GM18519 (cell line): ENCODE measurements around the gene PSMB7.
"Not testable (repeated sequence)": the region's sequence is repeated elsewhere in the genome, so short reads cannot be mapped to it uniquely, and the experiment has no call there.

Source experiments
- ATAC-seq: cut with Tn5 transposase; IDR thresholded peaks from one replicate; pipeline ENCODE4 v1.9.1; 2021; ENCODE audit warnings: mild to moderate bottlenecking, moderate library complexity; ENCODE audit not compliant: unreplicated experiment, low FRiP score

PSMB7 gene

GRCh38 chr9:124444166-124444565 is 28.9 kb upstream of the PSMB7 start:
- no peak for ATAC-seq

- ATAC-seq: no peak
Measured at GRCh38 chr9:124443625-124444024, 28.4 kb upstream of the PSMB7 start.

- no peak for ATAC-seq
Measured at GRCh38 chr9:124442826-124443225, 27.6 kb upstream of the PSMB7 start.

DNA sequence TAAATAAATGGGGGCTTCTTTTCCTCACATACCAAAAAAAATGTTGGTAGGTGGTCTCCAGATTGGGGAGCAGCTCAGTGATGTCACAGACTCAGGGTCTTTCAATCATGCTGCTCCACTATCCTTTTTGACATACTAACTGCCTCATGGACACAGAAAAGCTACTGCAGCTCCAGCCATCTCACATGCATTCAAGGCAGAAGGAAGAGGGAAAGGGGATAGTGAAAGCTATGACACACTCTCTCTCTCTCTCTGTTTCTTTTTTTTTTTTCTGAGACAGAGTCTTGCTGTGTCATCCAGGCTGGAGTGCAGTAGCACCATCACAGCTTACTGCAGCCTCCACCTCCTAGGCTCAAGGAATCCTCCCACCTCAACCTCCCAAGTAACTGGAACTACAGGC is 27.1 kb upstream of the PSMB7 start:
- ATAC-seq: no peak

DNA sequence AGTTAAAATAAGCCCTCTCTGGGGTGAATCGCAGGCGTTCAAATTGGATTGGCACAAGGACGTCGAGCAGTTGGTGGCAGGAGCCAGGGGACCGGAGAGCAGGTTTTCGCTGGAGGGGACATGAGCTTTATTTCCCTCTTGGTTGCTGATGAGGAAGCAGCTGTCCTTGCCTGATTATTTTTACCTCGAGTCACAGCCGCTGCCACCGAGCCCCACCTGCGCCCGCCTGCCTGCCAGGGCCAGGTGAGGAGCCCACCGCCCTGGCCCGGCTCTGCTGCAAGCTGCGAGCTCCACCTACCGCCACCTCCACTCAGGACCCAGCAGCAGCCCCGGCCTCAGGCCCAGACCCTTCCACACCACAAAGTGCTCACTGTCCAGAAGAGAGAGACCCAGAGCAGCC is 26.0 kb upstream of the PSMB7 start:
- no peak for ATAC-seq

GRCh38 chr9:124440786-124441185 is 25.5 kb upstream of the PSMB7 start:
- ATAC-seq: no peak

DNA sequence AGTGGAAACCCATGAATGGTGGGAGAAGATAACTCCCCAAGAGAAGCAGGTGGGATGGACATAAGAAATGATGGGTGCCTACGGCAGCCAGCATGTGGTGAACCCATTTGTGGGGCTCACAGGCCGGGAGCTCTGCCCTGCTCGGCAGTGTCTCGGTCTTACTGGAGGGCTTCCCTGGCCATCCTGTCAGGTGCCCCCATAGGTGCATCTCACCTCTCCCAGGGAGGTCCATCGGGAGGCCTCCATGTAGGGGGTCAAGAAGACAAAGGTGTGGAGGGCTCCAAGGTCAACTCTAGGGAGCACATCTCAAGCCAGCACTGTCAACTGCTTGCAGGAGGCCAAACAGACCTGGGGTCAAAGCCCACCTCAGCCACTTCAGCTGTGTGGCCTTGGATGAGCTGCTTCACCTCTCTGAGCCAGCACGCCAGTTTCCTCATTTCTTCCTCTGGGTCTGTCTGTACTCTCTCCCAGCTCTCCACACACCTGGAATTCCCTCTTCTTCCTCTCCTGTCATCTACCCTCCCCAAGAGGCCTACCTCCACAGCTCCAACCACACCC is 24.5 kb upstream of the PSMB7 start:
- no peak for ATAC-seq

DNA sequence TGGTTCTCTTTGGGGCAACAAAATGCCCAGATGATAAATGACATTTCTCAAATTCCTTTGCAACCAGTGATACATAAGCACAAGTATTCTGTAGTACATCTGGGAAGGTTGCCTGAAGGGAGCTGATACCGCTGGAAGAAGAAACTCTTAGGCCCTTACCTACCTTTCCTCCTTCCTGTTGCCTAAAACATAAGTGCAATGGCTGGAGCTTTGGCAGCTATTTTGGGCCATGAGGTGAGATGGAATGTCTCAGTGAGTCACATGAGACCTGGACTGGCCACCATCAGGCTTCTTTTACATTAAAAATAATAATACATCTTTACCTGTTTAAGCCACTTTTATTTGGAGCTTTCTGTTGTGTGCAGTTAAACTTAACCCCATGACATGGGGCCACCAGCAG is 23.8 kb upstream of the PSMB7 start:
- no peak for ATAC-seq

GRCh38 chr9:124438091-124438490 is 22.8 kb upstream of the PSMB7 start:
- ATAC-seq: no peak

DNA sequence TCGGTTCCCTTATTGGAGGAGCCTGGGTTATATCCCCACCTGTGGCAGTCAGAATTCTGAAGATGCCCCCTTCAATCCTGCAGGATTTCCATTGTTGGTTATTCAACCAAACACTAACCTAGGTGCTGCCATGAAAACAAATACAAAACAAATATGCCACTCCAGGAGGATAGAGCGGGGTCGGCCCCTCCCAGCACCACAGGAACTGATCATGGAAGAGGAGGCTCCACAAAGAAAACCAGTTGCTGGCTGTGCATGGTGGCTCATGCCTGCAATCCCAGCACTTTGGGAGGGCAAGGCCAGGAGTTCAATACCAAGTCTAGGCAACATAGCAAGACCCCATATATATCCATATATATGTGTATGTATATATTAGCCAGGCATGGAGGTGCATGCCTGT is 21.8 kb upstream of the PSMB7 start:
- no peak for ATAC-seq

- ATAC-seq: no peak
Measured at GRCh38 chr9:124436320-124436719, 21.1 kb upstream of the PSMB7 start.

DNA sequence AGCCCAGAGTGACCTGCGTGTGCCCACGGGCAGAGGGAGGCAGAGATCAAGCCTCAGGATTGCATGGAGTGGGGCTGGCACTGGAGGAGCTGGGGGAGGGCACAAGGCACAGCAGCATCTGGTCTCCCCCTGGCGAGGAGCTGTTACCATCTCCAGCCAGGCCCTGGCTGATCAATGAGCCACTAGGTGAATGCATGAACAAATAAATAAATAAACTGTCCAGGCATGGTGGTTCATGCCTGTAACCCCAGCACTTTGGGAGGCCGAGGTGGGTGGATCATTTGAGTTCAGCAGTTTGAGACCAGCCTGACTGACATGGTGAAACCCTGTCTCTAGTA is 14.3 kb upstream of the PSMB7 start:
- no peak for ATAC-seq

GRCh38 chr9:124428751-124429529 is 13.7 kb upstream of the PSMB7 start:
- no peak for ATAC-seq

DNA sequence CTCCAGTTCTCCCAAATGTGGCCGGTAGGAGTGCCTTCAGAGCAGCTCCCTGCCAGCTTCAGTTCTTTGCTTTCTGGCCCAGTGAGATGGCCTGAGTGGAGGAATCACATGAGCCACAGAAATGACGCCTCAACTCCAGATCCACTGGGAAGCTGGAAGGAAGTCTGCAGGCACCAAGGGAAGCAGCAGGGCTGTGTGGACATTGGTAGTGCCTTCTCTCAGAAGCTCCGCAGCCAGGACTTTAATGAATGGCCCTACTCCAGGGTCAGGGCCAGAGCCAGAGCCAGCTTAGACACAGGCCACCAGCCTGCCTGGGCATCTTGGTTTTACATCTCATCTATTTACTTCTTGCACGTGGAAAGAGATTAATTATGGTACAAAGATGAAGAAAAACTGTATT is 12.0 kb upstream of the PSMB7 start:
- no peak for ATAC-seq

GRCh38 chr9:124426361-124426760 is 11.1 kb upstream of the PSMB7 start:
- ATAC-seq: no peak

DNA sequence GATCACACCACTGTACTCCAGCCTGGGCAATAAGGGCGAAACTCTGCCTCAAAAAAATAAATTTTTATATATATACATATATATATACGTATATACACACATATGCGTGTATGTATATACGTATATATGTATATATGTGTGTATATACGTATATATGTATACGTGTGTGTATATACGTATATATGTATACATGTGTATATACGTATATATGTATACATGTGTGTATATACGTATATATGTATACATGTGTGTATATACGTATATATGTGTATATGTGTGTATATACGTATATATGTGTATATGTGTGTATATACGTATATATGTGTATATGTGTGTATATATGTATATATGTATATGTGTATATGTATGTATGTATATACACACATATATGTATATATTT is 10.5 kb upstream of the PSMB7 start:
- not testable (repeated sequence) for ATAC-seq

DNA sequence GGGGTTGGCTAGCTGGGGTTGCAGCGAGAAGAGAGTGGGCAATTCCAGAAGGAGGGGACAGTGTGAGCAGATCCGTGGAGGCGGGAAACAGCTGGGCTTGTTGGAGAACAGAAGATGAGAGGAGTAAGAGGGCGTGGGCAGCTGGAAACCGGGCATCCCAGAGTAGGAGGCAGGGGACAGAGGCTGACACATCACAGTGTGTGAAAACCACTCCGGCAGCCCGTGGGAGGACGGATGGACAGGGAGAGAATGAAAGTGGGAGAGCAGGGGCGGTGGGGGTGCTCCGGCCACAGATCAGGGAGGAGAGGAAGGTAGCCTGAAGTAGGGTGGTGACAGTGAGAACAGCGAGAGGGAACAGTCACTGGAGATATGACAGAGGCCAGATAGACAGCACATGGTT is 8.3 kb upstream of the PSMB7 start:
- no peak for ATAC-seq

DNA sequence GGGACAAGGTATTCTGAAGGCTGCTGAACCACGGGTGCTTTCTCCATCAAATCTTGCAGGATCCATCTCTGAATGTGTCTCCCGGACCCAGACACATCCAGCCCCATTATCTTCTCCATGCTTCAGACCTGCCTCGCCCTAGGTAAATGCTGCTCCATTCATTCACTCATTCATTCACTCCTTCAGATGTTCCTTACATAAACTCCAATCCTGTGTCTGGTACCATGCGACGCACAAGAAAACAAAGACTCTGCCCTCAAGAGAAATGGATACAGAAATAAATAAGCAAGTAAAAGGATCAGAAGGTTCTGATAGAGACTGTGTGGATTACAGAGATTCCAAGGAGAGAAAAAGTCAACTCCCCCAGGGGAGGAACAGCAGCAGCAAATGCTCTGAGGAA is 7.9 kb upstream of the PSMB7 start:
- ATAC-seq: no peak

GRCh38 chr9:124420991-124421543 is 5.8 kb upstream of the PSMB7 start:
- no peak for ATAC-seq

- no peak for ATAC-seq
Measured at GRCh38 chr9:124419832-124420489, 4.7 kb upstream of the PSMB7 start.

DNA sequence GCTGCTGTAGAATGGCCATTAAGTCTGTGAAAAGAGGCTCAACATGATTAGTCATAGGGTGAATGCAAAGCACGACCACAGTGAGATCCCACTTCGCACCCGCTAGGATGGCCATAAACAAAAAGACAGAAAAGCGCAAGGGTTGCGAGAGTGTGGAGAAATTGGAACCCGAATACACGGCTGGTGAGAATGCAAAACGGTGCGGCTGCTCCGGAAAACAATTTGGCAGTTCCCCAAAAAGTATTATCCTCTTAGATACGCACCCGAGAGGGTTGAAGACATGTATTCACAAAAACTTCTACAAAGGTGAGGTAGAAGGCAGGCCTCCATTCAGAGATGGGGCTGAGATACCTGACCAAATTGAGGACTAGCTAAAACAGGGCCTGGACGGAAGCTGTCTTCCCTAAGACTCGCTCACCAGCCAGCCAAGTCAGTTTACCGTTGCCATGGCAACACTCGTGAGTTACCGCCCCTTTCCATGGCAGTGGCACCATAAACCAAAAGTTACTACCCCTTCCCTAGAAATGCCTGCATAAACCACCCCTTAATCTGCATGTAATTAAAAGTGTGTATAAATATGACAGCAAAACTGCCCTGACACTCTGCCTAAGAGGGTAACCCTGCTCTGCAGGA is 726 bp upstream of the PSMB7 start:
- no peak for ATAC-seq
